ENCODE measurements around the gene THOC2.

THOC2 gene

DNA sequence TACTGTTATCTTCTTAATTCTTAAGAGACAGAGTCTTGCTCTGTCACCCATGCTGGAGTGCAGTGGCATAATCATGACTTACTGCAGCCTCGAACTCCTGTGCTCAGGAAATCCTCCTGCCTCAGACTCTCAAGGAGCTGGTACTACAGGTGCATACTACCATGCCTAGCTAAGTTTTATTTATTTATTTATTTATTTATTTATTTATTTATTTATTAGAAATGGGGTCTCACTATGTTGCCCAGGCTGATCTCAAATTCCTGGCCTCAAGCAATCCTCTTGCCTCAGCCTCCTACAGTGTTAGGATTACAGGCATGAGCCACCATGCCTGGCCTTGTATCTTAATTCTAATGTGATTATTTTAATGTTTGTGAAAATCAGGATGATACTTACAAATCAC, 125.6 kb downstream of the THOC2 start:
- TF ChIP-seq CTCF (IDR thresholded peaks at IDR 0.05) (no peak), ZFX (IDR thresholded peaks at IDR 0.05; ENCODE audit: borderline replicate concordance) (no peak)
- no peak overlapping the region for H3K27ac ChIP-seq

GRCh38 chrX:123603491-123603890, 129.4 kb downstream of the THOC2 start:
- H3K27ac ChIP-seq: no peak overlapping the region
- TF ChIP-seq CTCF (IDR thresholded peaks at IDR 0.05) (no peak), ZFX (IDR thresholded peaks at IDR 0.05; ENCODE audit: borderline replicate concordance) (no peak)

GRCh38 chrX:123601437-123601836, 131.4 kb downstream of the THOC2 start:
- no peak overlapping the region for H3K27ac ChIP-seq
- TF ChIP-seq ZFX (IDR thresholded peaks at IDR 0.05; ENCODE audit: borderline replicate concordance) (no peak), CTCF (IDR thresholded peaks at IDR 0.05) (no peak)

GRCh38 chrX:123600181-123600580, 132.7 kb downstream of the THOC2 start:
- TF ChIP-seq CTCF (IDR thresholded peaks at IDR 0.05): no peak
- no peak for TF ChIP-seq ZFX (IDR thresholded peaks at IDR 0.05; ENCODE audit: borderline replicate concordance)
- no peak overlapping the region for H3K27ac ChIP-seq

DNA sequence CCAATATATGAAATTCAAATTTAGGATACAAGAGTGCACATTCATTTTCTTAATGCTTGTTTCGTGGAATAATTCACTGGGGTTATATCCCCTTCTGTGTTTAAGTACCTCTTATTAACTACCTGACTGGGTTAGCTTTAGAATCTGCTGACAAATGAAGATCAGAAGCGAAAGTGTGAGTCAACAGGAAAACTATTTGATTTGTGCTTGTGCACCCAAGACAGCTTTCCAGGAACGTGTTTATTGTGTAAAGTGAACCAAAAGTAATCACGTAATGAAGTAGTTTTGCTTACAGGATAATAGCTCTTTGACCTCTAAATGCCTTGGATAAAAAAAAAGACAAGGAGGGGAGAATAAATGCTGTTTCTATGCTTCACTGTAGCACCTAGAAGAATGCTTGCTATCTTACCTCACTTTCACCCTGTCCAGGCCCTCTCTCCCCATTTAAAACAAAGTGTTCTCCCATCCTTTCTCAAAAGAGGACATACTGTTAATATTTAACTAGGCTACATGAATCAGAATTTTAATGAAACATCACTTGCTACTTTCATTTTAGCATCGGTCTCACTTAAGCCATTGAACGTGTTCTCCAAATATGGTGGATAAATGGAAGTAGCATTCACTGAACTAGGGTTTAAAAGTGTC, 141.9 kb downstream of the THOC2 start:
- TF ChIP-seq CTCF (IDR thresholded peaks at IDR 0.05) (no peak), ZFX (IDR thresholded peaks at IDR 0.05; ENCODE audit: borderline replicate concordance) (no peak)
- H3K27ac ChIP-seq: peak overlapping the region; percentile 30

DNA sequence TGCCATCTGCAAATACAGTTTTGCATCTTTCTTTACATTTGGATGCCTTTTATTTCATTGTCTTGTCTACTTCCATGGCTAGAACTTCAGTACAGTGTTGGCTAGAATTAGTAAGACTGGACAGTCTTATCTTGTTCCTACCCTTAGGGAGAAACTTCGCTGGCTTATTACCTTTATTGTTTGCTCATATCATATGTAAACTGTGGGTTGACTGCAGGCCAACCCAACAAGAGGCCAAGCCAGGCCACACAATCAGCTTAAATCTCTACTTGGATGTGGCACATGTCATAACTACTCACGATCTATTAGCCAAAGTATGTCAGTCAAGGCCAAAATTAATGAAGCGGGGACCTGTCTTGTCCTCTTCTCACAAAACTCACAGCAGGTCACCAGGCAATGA, 144.1 kb downstream of the THOC2 start:
- TF ChIP-seq ZFX (IDR thresholded peaks at IDR 0.05; ENCODE audit: borderline replicate concordance) (no peak), CTCF (IDR thresholded peaks at IDR 0.05) (no peak)
- no peak overlapping the region for H3K27ac ChIP-seq

GRCh38 chrX:123581586-123581985, 151.3 kb downstream of the THOC2 start:
- TF ChIP-seq CTCF (IDR thresholded peaks at IDR 0.05): no peak
- TF ChIP-seq ZFX (IDR thresholded peaks at IDR 0.05; ENCODE audit: borderline replicate concordance): no peak
- H3K27ac ChIP-seq: no peak overlapping the region

Data from 22Rv1 (cell line).